ENCODE results near the gene STXBP5L. TPM values are rescaled to one million over a fixed set of nuclear protein-coding genes. Genes with fewer than 3 reads are reported as not detected.
A peak's percentile ranks its signal among the peaks of the same experiment; 100 is the strongest.
"Not testable (repeated sequence)": the region's sequence is repeated elsewhere in the genome, so short reads cannot be mapped to it uniquely, and the experiment has no call there.

STXBP5L gene
- total RNA-seq = not detected

GRCh38 chr3:120908030-120908794, at the start of gene STXBP5L:
TSS of gene STXBP5L (plus strand) at chr3:120908205. CDS start at chr3:120909579, 1,374 bp downstream.
- ChIA-PET POLR2A (no interaction called here), CTCF (no interaction called here)
- no peaks in the 10 kb centered on the region for H3K36me3 Mint-ChIP-seq (ENCODE audit: low read depth)
- peaks cover 47% of the 10 kb centered on the region for H3K27me3 Mint-ChIP-seq
- peaks cover 13% of the 10 kb centered on the region for H3K4me1 Mint-ChIP-seq
- H3K4me3 Mint-ChIP-seq = peak within 1 kb of the TSS; percentile 53
- H3K9me3 Mint-ChIP-seq = no peaks in the 10 kb centered on the region
- H3K27ac Mint-ChIP-seq = no peak within 1 kb of the TSS
- DNase-seq = peak; percentile 46

- no peak for DNase-seq
- Mint-ChIP-seq H3K4me1 (no peaks in the 10 kb centered on the region), H3K9me3 (no peaks in the 10 kb centered on the region), H3K27ac (no peak overlapping the region), H3K4me3 (no peak overlapping the region), H3K36me3 (ENCODE audit: low read depth) (no peaks in the 10 kb centered on the region), H3K27me3 (peaks cover 4% of the 10 kb centered on the region)
- ChIA-PET POLR2A (no interaction called here), CTCF (no interaction called here)
These were observed 49.5 kb upstream of the STXBP5L start for GRCh38 chr3:120858521-120858920.

GRCh38 chr3:120864541-120864940, 43.5 kb upstream of the STXBP5L start:
- Mint-ChIP-seq H3K27me3 (peaks cover 7% of the 10 kb centered on the region), H3K27ac (no peak overlapping the region), H3K9me3 (no peaks in the 10 kb centered on the region), H3K36me3 (ENCODE audit: low read depth) (no peaks in the 10 kb centered on the region), H3K4me1 (no peaks in the 10 kb centered on the region), H3K4me3 (no peak overlapping the region)
- ChIA-PET POLR2A (no interaction called here), CTCF (no interaction called here)
- no peak for DNase-seq

- ChIA-PET CTCF (no interaction called here), POLR2A (no interaction called here)
- H3K4me1 Mint-ChIP-seq = no peaks in the 10 kb centered on the region
- H3K27ac Mint-ChIP-seq = no peak overlapping the region
- no peaks in the 10 kb centered on the region for H3K9me3 Mint-ChIP-seq
- no peaks in the 10 kb centered on the region for H3K36me3 Mint-ChIP-seq (ENCODE audit: low read depth)
- no peak overlapping the region for H3K4me3 Mint-ChIP-seq
- H3K27me3 Mint-ChIP-seq = peaks cover 8% of the 10 kb centered on the region
- DNase-seq = no peak
These were observed 32.5 kb upstream of the STXBP5L start for GRCh38 chr3:120875507-120875906.

GRCh38 chr3:120875989-120876388, 32.0 kb upstream of the STXBP5L start:
- Mint-ChIP-seq H3K9me3 (no peaks in the 10 kb centered on the region), H3K36me3 (ENCODE audit: low read depth) (no peaks in the 10 kb centered on the region)

GRCh38 chr3:120879411-120879810, 28.6 kb upstream of the STXBP5L start:
- Mint-ChIP-seq H3K9me3 (no peaks in the 10 kb centered on the region), H3K36me3 (ENCODE audit: low read depth) (no peaks in the 10 kb centered on the region), H3K4me1 (no peaks in the 10 kb centered on the region), H3K27me3 (peaks cover 8% of the 10 kb centered on the region), H3K4me3 (no peak overlapping the region), H3K27ac (no peak overlapping the region)
- ChIA-PET POLR2A (no interaction called here), CTCF (no interaction called here)
- no peak for DNase-seq

More at GRCh38 chr3:120875989-120876388, 32.0 kb upstream of the STXBP5L start:
- peaks cover 8% of the 10 kb centered on the region for H3K27me3 Mint-ChIP-seq
- DNase-seq = no peak
- H3K4me1 Mint-ChIP-seq = no peaks in the 10 kb centered on the region
- H3K27ac Mint-ChIP-seq = no peak overlapping the region
- no peak overlapping the region for H3K4me3 Mint-ChIP-seq
- CTCF ChIA-PET = no interaction called here
- POLR2A ChIA-PET = no interaction called here

GRCh38 chr3:120892921-120893320, 15.1 kb upstream of the STXBP5L start:
- Mint-ChIP-seq H3K4me3 (no peak overlapping the region), H3K9me3 (no peaks in the 10 kb centered on the region), H3K27ac (no peak overlapping the region), H3K4me1 (no peaks in the 10 kb centered on the region), H3K36me3 (ENCODE audit: low read depth) (no peaks in the 10 kb centered on the region), H3K27me3 (peaks cover 15% of the 10 kb centered on the region)
- no peak for DNase-seq
- POLR2A ChIA-PET = no interaction called here
- CTCF ChIA-PET = no interaction called here

GRCh38 chr3:120894316-120895057, 13.5 kb upstream of the STXBP5L start:
- H3K4me3 Mint-ChIP-seq = no peak overlapping the region
- CTCF ChIA-PET = no interaction called here
- peaks cover 15% of the 10 kb centered on the region for H3K27me3 Mint-ChIP-seq
- H3K9me3 Mint-ChIP-seq = no peaks in the 10 kb centered on the region
- H3K27ac Mint-ChIP-seq = no peak overlapping the region
- POLR2A ChIA-PET = no interaction called here
- no peak for DNase-seq
- no peaks in the 10 kb centered on the region for H3K36me3 Mint-ChIP-seq (ENCODE audit: low read depth)
- no peaks in the 10 kb centered on the region for H3K4me1 Mint-ChIP-seq

GRCh38 chr3:120901716-120902115, 6.3 kb upstream of the STXBP5L start:
- CTCF ChIA-PET; H3K9me3 Mint-ChIP-seq; DNase-seq; H3K27me3 Mint-ChIP-seq; H3K4me1 Mint-ChIP-seq; POLR2A ChIA-PET; H3K27ac Mint-ChIP-seq; H3K36me3 Mint-ChIP-seq (ENCODE audit: low read depth); H3K4me3 Mint-ChIP-seq: not testable (repeated sequence)

GRCh38 chr3:120903221-120903620, 4.8 kb upstream of the STXBP5L start:
- POLR2A ChIA-PET = no interaction called here
- peaks cover 4% of the 10 kb centered on the region for H3K4me1 Mint-ChIP-seq
- H3K9me3 Mint-ChIP-seq = no peaks in the 10 kb centered on the region
- H3K4me3 Mint-ChIP-seq = no peak overlapping the region
- no peaks in the 10 kb centered on the region for H3K36me3 Mint-ChIP-seq (ENCODE audit: low read depth)
- DNase-seq = no peak
- no peak overlapping the region for H3K27ac Mint-ChIP-seq
- H3K27me3 Mint-ChIP-seq = peaks cover 22% of the 10 kb centered on the region
- CTCF ChIA-PET = no interaction called here

GRCh38 chr3:120907659-120908029, 361 bp upstream of the STXBP5L start:
- ChIA-PET POLR2A (no interaction called here), CTCF (no interaction called here)
- Mint-ChIP-seq H3K27me3 (peaks cover 45% of the 10 kb centered on the region), H3K27ac (no peak overlapping the region), H3K9me3 (no peaks in the 10 kb centered on the region), H3K36me3 (ENCODE audit: low read depth) (no peaks in the 10 kb centered on the region), H3K4me3 (peak overlapping the region; percentile 42), H3K4me1 (peaks cover 13% of the 10 kb centered on the region)
- no peak for DNase-seq

- H3K36me3 Mint-ChIP-seq (ENCODE audit: low read depth) = no peaks in the 10 kb centered on the region
- H3K4me1 Mint-ChIP-seq = peaks cover 13% of the 10 kb centered on the region
- no peak for DNase-seq
- POLR2A ChIA-PET = no interaction called here
- H3K9me3 Mint-ChIP-seq = no peaks in the 10 kb centered on the region
- CTCF ChIA-PET = no interaction called here
- no peak overlapping the region for H3K27ac Mint-ChIP-seq
- H3K4me3 Mint-ChIP-seq = peak overlapping the region; percentile 19
- peaks cover 47% of the 10 kb centered on the region for H3K27me3 Mint-ChIP-seq
These were observed 993 bp downstream of the STXBP5L start for GRCh38 chr3:120908795-120909601.

- Mint-ChIP-seq H3K27ac (no peak overlapping the region), H3K9me3 (no peaks in the 10 kb centered on the region), H3K4me3 (no peak overlapping the region), H3K4me1 (peaks cover 13% of the 10 kb centered on the region), H3K27me3 (peaks cover 47% of the 10 kb centered on the region), H3K36me3 (ENCODE audit: low read depth) (no peaks in the 10 kb centered on the region)
- DNase-seq = no peak
- ChIA-PET POLR2A (no interaction called here), CTCF (no interaction called here)
These were observed 1.5 kb downstream of the STXBP5L start for GRCh38 chr3:120909602-120909878.
